GM19035 (cell line): ENCODE data around the gene DTYMK.
A peak's percentile ranks its signal among the peaks of the same experiment; 100 is the strongest.
"Not testable (repeated sequence)": the region's sequence is repeated elsewhere in the genome, so short reads cannot be mapped to it uniquely, and the experiment has no call there.

Experiments
- ATAC-seq: cut with Tn5 transposase; IDR thresholded peaks from one replicate; pipeline ENCODE4 v1.9.1; 2021; ENCODE audit not compliant: unreplicated experiment

The DTYMK gene

GRCh38 chr2:241686650-241687425, at the start of gene DTYMK:
Gene DTYMK, minus strand, starts transcription at chr2:241686815. Its CDS starts 32 bp downstream, at chr2:241686783.
- ATAC-seq, result peak; percentile 95

GRCh38 chr2:241736111-241736510, 49.5 kb upstream of the DTYMK start:
- no peak for ATAC-seq

- ATAC-seq, result peak; percentile 86
These were observed 48.0 kb upstream of the DTYMK start, which contains the start of gene D2HGDH for GRCh38 chr2:241734467-241735208. Gene D2HGDH, plus strand, starts transcription at chr2:241734630. Its CDS starts 595 bp downstream, at chr2:241735225.

- no peak for ATAC-seq
These were observed 47.5 kb upstream of the DTYMK start for GRCh38 chr2:241734208-241734466.

- no peak for ATAC-seq
These were observed 47.0 kb upstream of the DTYMK start for GRCh38 chr2:241733391-241734207.

- ATAC-seq, result not testable (repeated sequence)
These were observed 46.0 kb upstream of the DTYMK start for GRCh38 chr2:241732513-241733186.

GRCh38 chr2:241730671-241731293, 44.2 kb upstream of the DTYMK start:
- ATAC-seq, result no peak

- ATAC-seq, result no peak
These were observed 43.3 kb upstream of the DTYMK start for GRCh38 chr2:241729868-241730267.

- no peak for ATAC-seq
These were observed 42.0 kb upstream of the DTYMK start for GRCh38 chr2:241728627-241729026.

GRCh38 chr2:241728000-241728399, 41.4 kb upstream of the DTYMK start:
- no peak for ATAC-seq

- no peak for ATAC-seq
These were observed 39.8 kb upstream of the DTYMK start for GRCh38 chr2:241726459-241726858.

- no peak for ATAC-seq
These were observed 38.6 kb upstream of the DTYMK start for GRCh38 chr2:241724975-241725870.

GRCh38 chr2:241724259-241724974, 37.8 kb upstream of the DTYMK start:
- ATAC-seq, result no peak

- no peak for ATAC-seq
These were observed 36.4 kb upstream of the DTYMK start for GRCh38 chr2:241722896-241723454.

GRCh38 chr2:241721852-241722251, 35.2 kb upstream of the DTYMK start:
- no peak for ATAC-seq

GRCh38 chr2:241720560-241720959, 33.9 kb upstream of the DTYMK start:
- ATAC-seq, result no peak

GRCh38 chr2:241720099-241720498, 33.5 kb upstream of the DTYMK start:
- ATAC-seq, result no peak

- ATAC-seq, result no peak
These were observed 32.5 kb upstream of the DTYMK start for GRCh38 chr2:241719093-241719492.

- ATAC-seq, result no peak
These were observed 22.3 kb upstream of the DTYMK start for GRCh38 chr2:241708879-241709278.
